Eye (tissue), 1 donor: ENCODE measurements around the gene PITPNM1.
A peak's percentile ranks its signal among the peaks of the same experiment; 100 is the strongest.
"Not testable (repeated sequence)": the region's sequence is repeated elsewhere in the genome, so short reads cannot be mapped to it uniquely, and the experiment has no call there.

Experiments
- DNase-seq: peaks from one replicate; pipeline ENCODE4 v3.0.0-alpha.2; 2015

PITPNM1 gene

GRCh38 chr11:67504950-67505581 is at the start of gene PITPNM1:
PITPNM1 (minus strand) TSS chr11:67505363; CDS start chr11:67504180, 1,183 bp downstream.
- peak; percentile 79 for DNase-seq

- DNase-seq, result not testable (repeated sequence)
Observed at GRCh38 chr11:67551697-67552096, 46.5 kb upstream of the PITPNM1 start.

GRCh38 chr11:67551127-67551526 is 46.0 kb upstream of the PITPNM1 start:
- no peak for DNase-seq

GRCh38 chr11:67548555-67549110 is 43.5 kb upstream of the PITPNM1 start:
- no peak for DNase-seq

GRCh38 chr11:67548112-67548511 is 42.9 kb upstream of the PITPNM1 start:
- DNase-seq, result not testable (repeated sequence)

GRCh38 chr11:67545280-67545679 is 40.1 kb upstream of the PITPNM1 start:
- no peak for DNase-seq

- DNase-seq, result no peak
Observed at GRCh38 chr11:67544616-67545242, 39.6 kb upstream of the PITPNM1 start.

GRCh38 chr11:67543585-67543984 is 38.4 kb upstream of the PITPNM1 start:
- no peak for DNase-seq

GRCh38 chr11:67542971-67543370 is 37.8 kb upstream of the PITPNM1 start:
- no peak for DNase-seq

GRCh38 chr11:67542169-67542568 is 37.0 kb upstream of the PITPNM1 start:
- DNase-seq, result no peak

- no peak for DNase-seq
Observed at GRCh38 chr11:67541198-67541597, 36.0 kb upstream of the PITPNM1 start.

GRCh38 chr11:67539550-67539949 is 34.4 kb upstream of the PITPNM1 start:
- DNase-seq, result no peak

- DNase-seq, result no peak
Observed at GRCh38 chr11:67538823-67539505, 33.8 kb upstream of the PITPNM1 start.

- no peak for DNase-seq
Observed at GRCh38 chr11:67538306-67538705, 33.1 kb upstream of the PITPNM1 start.

- DNase-seq, result no peak
Observed at GRCh38 chr11:67535561-67535960, 30.4 kb upstream of the PITPNM1 start.

- DNase-seq, result no peak
Observed at GRCh38 chr11:67534070-67534679, 29.0 kb upstream of the PITPNM1 start.

- DNase-seq, result no peak
Observed at GRCh38 chr11:67532889-67533288, 27.7 kb upstream of the PITPNM1 start.

GRCh38 chr11:67530282-67530592 is 25.1 kb upstream of the PITPNM1 start:
- DNase-seq, result no peak

GRCh38 chr11:67528376-67528775 is 23.2 kb upstream of the PITPNM1 start:
- no peak for DNase-seq

GRCh38 chr11:67525275-67525976 is 20.3 kb upstream of the PITPNM1 start:
- no peak for DNase-seq

GRCh38 chr11:67524480-67524808 is 19.3 kb upstream of the PITPNM1 start:
- DNase-seq, result no peak

- no peak for DNase-seq
Observed at GRCh38 chr11:67523556-67524479, 18.7 kb upstream of the PITPNM1 start.
